Jurkat, Clone E6-1 (cell line): ENCODE data around the gene SOWAHC.
"Not testable (repeated sequence)": the region's sequence is repeated elsewhere in the genome, so short reads cannot be mapped to it uniquely, and the experiment has no call there.

Experiments
- DNase-seq: peaks from one replicate; pipeline ENCODE4 v3.0.0-alpha.2; 2011; ENCODE audit warnings: low read depth, low spot score
- H3K4me3 ChIP-seq: 2 replicates; pipeline ENCODE4 v1.5.1; 2011; ENCODE audit warnings: mild to moderate bottlenecking, low read length, control low read depth, moderate library complexity

SOWAHC gene

DNA sequence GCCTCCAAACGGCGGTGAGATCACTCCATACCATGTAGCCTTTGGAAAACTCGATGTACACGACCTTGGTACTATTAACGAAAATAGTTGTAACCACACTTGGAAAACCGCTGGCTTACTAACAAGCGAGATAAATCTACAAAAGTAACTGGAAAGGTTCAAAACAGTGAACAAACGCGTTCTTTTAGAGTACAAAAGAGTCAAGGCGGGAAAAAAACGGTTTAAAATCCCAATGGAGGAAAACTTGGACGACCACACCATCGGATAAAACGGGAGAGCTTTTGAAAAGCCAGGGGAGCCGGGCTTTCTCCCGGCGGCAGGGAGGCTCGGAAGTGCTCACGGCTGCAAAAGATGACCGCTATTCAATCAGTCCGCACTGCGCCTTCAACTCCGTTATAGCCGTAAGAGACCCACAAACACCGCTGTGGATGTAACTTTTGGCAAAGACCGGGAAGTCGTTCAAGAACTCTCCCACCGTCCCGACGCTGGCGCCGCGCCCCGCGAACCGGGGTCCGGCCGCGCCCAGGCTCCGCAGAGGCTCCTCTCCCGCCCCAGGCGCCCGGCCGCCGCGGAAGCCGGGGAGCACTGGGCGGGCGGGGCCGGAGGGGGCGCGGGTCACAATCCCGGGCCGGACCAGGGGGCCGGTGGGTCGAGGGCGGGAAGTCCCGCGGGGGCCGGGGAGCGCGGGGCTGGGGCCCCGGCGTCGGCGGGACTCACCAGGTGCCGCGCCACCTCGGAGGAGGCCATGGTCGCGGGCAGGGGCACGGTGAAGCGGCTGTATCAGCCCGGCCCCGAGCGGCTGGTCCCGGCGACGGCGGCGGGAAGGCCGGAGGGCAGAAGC lies 863 bp upstream of the SOWAHC start:
- H3K4me3 ChIP-seq = no peak overlapping the region
- no peak for DNase-seq

- H3K4me3 ChIP-seq = no peak overlapping the region
- DNase-seq = no peak
Measured at GRCh38 chr2:109614715-109615636, 812 bp downstream of the SOWAHC start.

DNA sequence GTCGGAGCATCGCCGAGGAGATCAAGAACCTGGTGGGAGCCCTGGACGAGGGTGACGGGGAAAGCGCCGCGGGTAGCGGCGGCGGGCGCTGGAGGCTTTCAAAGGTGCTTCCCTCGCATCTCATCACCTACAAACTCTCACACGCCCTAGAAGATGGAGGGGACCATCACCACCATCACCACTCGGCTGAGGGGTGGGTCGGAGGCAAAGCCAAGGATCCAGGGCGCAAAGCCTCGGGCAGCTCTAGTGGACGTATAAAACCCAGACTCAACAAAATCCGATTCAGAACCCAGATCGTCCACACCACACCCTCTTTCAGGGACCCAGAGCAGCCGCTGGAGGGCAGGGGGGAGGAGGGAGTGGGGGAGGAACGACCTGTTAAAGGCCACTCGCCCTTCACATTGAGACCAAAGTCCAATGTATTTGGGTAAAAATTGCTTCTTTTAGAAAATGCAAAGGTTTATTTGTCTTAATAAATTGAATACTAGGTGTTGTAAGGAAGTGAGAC lies 1.5 kb downstream of the SOWAHC start:
- no peak for DNase-seq
- no peak overlapping the region for H3K4me3 ChIP-seq

- H3K4me3 ChIP-seq = no peak overlapping the region
- DNase-seq = no peak
Measured at GRCh38 chr2:109616184-109616583, 2.0 kb downstream of the SOWAHC start.

DNA sequence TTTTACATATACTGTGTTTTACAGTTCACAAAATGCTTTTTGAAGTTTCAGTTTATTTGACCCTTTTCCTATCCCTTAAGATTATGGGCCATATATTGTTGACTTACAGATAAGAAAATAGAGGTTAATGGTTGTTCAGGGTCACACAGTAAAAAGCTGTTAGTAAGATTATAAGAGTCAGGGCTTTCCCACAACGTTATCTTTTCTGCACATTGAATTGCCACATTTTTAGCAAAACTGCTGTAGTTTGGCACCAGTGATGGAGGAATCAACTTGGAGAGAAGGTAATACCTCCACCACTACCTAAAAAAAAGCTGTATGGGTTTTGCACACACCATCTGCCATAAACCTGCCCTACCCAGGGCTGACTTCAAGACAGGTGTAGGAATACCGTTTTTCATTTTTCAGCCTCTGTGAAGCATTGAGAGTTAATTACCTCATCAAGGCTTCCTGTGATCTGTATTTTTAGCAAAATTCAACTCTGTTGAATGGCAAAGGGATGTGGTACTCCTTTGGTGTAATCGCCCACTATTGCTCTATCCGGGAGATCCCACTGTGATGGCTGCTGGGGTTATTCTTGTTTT lies 5.0 kb downstream of the SOWAHC start:
- no peak for DNase-seq
- no peak overlapping the region for H3K4me3 ChIP-seq

- DNase-seq = no peak
- H3K4me3 ChIP-seq = no peak overlapping the region
Measured at GRCh38 chr2:109623297-109623696, 9.1 kb downstream of the SOWAHC start.

DNA sequence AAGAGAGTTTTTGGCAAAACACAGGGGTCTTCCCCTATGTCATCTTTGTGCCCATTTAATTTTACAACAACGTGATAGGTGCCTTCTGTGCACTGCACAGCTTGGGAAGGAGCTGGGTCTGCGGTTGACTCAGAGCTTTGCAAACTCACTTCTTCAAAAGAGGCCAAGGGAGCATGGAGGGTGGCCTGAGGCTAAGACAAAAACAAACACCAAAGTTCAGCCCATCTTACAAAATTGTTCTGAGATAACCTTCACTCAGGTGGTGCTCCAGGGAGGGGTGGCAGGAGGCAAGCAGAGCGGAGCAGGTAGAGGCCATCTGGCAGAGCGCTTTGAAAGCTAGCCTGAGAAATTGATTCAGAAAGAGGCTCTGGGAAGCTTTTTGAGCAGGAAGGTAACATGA lies 9.8 kb downstream of the SOWAHC start:
- no peak overlapping the region for H3K4me3 ChIP-seq
- DNase-seq = no peak

- H3K4me3 ChIP-seq = no peak overlapping the region
- DNase-seq = no peak
Measured at GRCh38 chr2:109624339-109624738, 10.2 kb downstream of the SOWAHC start.

DNA sequence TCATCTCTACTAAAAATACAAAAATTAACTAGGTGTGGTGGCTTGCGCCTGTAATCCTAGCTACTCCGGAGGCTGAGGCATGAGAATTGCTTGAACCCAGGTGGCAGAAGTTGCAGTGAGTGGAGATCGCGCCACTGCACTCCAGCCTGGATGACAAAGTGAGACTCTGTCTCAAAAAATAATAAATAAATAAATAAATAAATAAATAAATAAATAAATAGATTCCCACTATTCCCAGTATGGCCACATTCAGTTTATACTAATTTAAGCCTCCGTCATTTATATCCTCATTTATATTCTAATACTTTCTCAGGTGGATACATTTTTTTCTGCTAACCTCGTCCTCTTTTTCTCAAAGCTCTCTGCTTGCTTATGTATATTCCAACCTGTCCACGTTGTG lies 14.2 kb downstream of the SOWAHC start:
- not testable (repeated sequence) for H3K4me3 ChIP-seq, DNase-seq

DNA sequence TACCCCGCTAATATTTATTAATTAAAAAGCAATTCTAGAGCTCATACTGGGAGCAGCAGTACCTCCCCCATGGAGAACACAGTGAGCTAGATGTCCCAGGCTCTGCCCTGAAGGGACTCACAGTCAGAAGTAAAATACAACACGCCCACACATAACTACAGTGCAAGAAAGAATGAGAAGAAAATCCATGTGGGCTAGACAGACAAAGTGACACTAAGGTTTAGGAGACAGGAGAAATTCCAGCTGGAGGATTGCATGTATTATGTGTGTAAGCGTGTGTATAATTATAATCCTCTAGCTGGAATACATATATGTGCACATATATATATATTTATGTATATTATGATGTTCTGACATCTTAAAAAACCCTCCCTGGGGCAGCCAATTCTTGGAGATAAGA lies 15.7 kb downstream of the SOWAHC start:
- H3K4me3 ChIP-seq = no peak overlapping the region
- no peak for DNase-seq

DNA sequence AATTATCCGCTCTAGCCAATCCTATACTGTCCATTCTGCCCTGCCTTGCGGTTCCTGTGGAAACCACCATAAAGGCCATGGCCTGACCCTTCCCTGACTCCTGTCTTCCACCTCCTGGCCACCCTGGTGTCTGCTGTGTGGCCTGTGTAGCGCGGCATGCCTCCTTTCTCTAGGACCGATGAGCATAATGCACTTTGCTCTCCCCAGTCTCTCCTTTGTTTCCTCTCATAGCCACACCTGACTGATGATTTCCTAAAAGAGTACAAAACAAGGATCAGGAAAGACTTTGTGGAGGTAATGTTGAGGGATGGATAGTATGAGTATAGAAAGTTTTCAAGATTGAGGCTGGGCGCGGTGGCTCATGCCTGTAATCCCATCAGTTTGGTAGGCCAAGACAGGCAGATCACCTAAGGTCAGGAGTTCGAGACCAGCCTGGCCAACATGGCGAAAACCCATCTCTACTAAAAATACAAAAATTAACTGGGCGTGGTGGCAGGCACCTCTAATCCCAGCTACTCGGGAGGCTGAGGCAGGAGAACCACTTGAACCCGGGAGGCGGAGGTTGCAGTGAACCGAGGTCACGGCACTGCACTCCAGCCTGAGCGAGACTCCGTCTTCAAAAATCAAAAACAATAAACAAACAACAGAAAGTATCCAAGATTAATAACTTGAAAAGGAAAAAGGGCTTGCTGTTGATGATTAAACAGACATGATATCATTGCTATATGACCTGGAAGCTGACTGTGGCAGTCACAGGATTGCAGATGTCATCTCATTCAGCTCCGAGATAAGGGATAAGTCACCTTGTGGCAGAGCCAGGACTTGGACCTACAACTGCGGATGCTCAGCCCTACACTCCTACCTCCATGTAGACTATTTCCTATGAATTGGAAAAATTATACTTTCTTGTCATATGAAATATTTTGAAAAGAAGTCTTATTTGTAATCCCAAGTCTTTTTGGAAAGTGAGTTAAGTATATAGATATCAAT lies 16.6 kb downstream of the SOWAHC start:
- no peak overlapping the region for H3K4me3 ChIP-seq
- DNase-seq = no peak

DNA sequence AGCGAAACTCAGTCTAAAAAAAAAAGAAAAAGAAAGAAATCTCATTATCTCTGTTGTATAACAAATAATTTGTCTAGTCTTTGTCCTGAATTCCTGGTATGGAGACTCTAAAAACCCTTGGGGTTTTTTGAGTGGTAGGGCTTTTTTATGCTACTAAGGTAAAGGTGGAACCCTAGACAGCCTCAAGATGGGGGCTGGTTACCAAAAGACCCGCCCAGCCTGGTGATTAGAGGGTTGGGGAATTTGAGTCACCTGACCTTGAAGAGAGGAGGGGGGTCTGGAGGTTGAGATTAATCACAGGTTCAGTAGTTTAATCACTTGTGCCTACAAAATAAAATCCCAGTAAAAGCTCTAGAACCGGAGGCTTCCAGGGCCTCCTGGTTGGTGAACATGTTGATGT lies 17.6 kb downstream of the SOWAHC start:
- H3K4me3 ChIP-seq = no peak overlapping the region
- no peak for DNase-seq

GRCh38 chr2:109632158-109632789 lies 18.1 kb downstream of the SOWAHC start:
- no peak for DNase-seq
- H3K4me3 ChIP-seq = no peak overlapping the region

DNA sequence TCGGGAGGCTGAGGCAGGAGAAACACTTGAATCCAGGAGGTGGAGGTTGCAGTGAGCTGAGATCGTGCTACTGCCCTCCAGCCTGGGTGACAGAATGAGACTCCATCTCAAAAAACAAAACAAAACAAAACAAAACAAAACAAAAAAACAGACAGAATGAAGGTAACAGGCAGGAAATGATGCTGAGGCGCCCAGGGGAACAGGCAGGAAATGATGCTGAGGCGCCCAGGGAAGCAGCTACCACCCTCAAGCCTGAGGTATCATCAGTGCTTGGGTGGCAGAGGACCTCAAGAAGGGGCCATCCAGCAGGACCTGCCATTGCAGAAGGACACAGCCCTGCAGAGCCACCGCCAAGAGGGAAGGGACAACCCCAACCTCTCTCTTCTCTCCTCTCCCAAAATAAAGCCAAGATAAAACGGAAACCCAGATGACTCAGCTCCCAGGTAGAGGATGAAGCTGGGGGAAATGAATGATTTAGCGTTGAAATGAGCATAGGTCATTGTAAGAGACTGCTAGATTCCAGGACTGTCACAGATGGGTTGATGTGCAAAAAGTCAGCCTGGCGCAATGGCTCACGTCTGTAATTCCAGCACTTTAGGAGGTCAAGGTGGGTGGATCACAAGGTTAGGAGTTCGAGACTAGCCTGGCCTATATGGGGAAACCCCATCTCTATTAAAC lies 19.3 kb downstream of the SOWAHC start:
- no peak for DNase-seq
- no peak overlapping the region for H3K4me3 ChIP-seq

DNA sequence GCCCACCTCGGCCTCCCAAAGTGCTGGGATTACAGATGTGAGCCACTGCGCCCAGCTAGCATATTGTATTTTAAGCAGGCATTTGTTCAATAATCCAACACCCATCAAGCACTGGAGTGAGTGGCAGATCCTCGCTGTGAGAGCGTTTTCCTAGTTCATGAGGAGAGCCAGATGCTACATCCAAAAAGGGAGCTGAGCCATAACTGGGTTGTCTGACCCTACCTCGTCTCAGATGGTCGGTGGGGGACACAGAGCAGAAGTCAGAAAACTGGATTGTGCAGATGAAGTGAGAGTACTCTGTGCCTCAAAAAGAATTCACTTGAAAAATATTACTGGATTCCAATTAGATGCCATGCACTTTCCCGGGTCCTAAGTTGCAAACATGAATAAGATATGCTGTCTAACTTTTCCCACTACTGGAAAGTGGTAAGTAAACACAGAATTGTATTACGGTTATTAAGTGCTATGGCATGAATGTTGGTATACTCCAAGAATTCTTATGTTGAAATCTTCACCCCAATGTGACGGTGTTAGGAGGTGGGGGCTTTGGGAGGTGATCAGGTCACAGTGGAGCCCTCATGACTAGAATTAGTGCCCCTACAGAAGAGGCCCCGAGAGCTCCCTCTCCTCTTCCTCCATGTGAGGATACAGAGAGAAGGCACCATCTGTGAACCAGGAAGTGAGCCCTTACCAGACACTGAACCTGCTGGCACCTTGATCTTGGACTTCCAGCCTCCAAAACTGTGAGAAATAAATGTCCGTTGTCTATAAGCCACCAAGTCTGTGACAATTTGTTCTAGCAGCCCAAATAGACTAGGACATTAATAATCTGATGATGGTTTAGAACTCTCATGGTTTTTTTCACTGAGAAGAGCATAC lies 21.5 kb downstream of the SOWAHC start:
- H3K4me3 ChIP-seq = no peak overlapping the region
- DNase-seq = no peak

DNA sequence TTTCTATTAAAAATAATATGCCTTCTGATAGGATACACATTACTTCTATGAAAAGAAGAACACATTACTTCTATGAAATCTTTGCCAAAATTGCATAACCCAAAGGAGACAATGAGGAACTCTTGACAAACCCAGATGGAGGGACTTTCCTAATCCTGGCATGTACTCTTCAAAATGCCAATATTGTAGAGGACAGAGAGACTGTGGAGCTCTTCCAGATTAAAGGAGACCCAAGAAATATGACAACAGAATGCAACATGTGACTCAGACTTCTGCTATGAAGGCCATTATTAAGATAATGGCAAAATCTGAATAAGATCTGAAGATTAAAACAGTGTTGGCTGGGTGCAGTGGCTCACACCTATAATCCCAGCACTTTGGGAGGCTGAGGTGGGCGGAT lies 22.2 kb downstream of the SOWAHC start:
- H3K4me3 ChIP-seq = no peak overlapping the region
- no peak for DNase-seq
